Measurements from ENCODE around the gene CALD1.

The CALD1 gene

GRCh38 chr7:134789967-134790685, 10.7 kb downstream of the CALD1 start:
- DNase-seq = no peak

DNA sequence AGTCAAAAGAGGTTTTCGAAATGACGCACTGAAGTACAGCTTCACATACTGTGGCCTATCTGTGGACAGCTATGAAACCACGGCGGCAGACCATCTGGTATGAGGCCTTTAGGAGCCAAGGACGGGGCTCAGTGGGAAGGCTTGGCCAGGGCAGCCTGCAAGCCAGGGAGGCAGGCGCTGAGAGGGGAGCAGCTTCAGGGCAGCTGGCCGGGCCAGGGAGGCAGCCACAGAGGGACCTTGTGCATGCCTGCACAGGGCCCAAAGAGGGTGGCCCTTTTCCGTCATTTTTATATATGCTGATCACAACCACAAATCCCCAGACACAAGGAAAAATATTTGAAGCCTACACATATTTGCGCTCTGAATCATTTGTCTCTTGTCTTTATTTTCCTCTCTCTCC, 13.5 kb downstream of the CALD1 start:
- no peak for DNase-seq

DNA sequence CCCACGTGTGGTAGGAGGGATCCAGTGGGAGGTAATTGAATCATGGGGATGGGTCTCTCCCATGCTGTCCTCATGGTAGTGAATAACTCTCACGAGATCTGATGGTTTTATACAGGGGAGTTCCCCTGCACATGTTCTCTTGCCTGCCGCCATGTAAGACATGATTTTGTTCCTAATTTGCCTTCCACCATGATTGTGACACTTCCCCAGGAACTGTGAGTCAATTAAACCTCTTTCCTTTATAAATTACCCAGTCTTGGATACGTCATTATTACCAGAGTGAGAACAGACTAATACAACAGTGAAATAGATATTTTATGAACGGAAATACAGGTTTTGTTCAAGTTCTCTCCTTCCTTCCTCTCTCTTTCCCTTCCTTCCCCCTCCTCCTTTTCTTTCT, 15.8 kb downstream of the CALD1 start:
- DNase-seq = no peak

DNA sequence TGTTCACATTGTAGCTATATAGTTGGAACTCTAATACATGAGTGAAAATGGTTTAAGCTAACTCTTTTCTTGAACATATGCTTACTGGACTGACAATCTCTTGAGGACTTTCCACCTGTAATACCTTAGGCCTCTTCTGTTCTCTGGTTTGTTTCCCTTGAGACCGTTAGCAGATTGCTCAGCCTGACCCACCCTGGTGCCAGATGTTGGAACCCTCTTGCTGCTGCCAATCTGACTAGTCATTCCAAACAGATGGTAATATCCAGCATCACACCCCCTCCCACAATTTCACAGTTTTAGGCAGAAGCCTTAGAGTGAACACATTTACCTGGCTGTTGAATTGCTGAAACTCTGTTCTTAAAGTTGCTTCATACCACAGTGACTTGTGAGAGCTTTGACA, 18.7 kb downstream of the CALD1 start:
- no peak for DNase-seq

DNA sequence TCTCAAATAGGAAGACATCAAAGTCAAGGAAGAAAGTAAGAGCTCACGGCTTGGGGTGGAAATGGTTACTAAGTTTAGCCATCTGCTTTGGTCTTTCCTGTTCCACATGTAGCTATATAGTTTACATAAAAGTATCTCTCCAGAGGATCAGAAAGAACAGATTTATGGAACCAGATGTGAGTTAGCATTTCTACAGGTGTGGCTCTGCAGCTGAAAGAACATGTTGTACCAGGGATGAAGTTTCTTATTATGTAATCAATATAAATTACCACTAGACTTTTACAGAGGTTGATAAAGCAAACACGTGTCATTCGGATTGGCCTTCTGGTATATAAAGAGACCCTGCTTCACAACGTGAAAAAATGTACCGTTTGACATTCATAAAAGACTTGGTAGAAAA, 19.9 kb downstream of the CALD1 start:
- no peak for DNase-seq

GRCh38 chr7:134802762-134803161, 23.3 kb downstream of the CALD1 start:
- no peak for DNase-seq

- DNase-seq = no peak
These were observed 24.9 kb downstream of the CALD1 start for GRCh38 chr7:134804351-134804750.

- no peak for DNase-seq
These were observed 25.4 kb downstream of the CALD1 start for GRCh38 chr7:134804854-134805253.

DNA sequence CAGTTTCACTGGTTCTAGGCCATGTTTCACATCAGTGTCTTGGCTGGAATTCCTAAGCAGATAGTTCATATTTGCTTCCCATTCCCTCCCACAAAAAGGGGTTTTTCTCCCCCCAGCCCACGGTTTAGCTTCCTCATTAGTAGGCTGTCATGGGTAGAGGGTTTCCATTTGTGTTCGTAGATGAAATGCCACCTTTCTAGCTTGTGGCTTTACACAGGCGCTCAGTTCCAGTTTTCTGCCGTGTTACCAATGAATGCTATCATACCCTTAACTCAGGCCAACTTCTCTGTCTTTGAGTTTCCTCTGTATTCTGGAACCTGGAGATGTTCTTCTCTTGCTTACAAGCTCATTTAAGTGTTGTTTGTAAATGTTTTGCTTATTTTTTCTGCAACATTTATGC, 26.8 kb downstream of the CALD1 start:
- DNase-seq = no peak

DNA sequence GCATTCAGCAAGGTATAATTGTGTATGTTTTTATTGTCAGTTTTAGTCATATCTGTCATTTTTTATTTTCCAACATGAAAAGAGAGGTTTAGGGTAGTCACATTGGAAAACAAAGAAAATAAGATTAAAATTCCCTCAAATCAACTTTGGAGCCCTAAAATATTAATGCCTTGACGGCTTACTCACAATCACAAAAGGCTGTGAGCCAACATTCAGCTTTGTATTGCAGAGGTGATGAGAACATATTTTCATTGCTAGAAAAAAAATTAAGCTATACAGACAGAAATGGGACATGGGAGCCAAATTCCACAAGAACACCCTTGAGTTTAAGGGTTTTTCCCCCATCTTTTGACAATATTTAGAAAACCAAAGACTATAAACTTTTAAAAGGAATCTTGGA, 30.2 kb downstream of the CALD1 start:
- no peak for DNase-seq

DNA sequence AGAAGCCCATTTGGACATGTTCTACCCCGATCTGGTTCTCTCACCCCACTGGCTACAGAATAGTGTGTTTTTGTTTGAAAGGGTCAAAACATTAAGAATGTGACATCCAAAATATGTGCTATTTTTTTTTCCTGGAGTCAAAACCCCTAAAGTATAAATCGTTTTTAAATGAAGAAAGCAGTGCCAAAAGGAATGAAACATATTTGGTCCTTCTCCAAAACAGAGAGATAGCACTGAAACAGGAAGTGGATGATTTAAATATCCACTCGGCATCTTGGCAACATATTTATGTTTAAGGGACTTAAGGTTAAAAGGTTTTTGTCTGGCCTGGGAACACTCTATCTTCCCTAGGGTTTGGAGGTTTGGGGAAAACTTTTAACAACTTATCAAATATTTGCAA, 32.3 kb downstream of the CALD1 start:
- DNase-seq = peak; percentile 10

DNA sequence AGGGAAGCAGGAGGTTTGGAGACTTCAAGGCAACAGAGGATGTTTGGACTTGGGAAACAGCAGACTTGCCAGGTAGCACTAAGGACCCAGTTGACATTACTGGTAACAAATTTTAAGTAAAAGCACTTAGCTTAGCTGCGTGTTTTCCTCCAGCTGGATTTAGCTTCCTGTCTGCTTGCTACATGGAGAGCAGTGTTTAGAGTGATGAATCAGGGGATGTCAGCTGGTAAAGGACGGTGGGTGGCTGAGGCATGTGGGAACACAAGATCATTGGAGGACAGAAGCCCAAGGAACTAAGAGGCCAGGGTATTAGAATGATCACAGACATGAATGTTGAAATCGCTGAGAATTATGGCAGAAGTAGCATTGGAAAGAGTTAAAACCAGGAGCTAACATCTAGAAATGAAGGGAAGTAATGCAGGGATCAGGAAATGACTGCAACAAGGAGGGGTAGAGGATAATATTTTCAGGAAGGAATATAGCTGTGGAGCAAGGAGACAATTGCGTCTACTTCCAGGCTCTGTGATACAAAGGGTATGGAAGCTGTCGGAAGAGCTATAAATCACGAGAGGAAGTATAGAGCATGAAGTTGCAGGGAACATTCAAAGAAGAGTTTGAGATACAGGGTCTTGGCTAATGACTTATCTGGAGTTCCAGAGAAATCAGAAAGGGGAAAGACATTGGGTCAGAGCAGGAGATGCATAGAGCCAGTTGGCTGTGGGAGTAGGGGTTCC, 34.4 kb downstream of the CALD1 start:
- no peak for DNase-seq

DNA sequence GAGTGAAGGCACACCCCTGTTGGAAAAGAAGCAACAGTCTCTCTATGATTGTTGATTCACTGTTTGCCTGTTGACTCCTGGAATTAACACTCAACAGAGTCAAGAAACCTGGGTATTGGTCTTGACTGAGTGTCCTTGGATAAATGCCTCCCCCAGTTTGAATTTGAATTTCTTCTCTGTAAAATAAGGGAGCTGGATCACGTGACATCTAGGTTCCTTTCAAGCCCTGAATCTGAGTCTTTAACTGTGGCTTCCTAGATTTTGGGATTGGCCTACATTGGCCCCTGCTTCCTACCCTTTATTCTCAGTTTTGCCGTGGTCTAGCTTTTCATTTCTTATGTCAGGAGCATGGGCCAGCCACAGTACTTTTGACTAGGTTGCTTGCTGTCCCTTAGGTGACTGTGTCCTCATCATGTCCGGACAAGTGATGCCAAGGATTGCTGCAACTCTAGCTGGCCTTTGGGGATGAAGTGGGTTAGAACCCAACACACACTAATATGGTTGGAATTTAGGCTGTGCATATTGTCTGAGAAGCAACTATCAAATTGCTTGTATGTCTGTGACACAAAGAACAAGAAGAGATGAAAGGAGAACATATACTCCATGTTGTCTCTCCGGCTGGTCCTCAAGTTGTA, 35.4 kb downstream of the CALD1 start:
- DNase-seq = no peak

DNA sequence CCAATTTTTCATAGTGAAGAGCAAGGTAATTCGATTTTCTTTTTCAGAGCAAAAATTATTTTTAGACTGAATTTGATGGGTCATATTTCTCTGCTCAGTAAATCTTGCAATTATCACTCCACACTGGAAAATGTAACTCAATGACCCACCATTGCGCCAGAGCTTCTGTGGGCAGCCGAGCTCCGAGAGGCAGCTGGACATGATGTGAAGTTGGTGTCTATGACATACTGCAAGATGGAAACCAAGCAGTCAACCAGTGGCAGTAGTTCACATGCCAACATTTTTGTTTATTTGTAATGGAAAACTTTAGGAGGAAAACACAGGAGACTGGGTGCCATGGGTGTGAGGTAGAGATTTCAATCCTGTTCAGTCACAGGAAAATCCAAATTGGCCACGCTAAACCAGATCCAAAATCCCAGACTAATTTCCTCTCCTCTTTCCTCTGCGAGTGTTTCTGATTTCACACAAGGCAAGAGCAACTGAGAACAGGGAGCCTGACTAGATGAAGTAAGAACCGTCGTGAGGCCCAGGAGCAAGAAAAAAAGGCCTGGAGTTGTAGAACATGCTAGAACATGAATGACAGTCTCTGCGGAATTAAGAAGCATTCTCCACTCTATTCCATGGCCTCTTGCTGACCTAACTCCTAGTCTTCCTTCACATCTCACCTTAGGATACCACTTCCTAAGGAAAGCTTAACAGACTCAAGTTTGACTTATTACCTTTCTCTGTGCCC, 39.3 kb downstream of the CALD1 start:
- no peak for DNase-seq

- DNase-seq = no peak
These were observed 40.0 kb downstream of the CALD1 start for GRCh38 chr7:134819401-134819800.

GRCh38 chr7:134820295-134820694, 40.9 kb downstream of the CALD1 start:
- DNase-seq = no peak

DNA sequence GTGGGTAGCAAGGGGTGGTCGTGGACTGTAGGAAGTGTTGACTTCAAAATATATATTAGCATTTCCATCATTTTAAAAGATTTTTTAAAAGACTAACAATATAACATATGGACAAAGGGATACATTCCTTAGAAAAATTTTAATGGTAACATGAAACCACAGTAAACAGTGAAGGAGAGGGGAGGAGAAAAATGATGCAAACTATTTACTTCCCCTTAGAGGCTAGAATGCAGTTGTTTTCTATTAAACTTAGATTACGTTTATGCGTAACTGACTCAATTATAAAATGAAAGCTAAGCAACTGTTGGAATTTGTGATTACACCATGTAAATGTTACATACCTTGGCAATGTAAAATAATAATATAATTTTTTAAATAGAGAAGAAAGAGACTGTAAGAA, 41.3 kb downstream of the CALD1 start:
- no peak for DNase-seq

GRCh38 chr7:134823400-134823799, 44.0 kb downstream of the CALD1 start:
- DNase-seq = peak; percentile 44

GRCh38 chr7:134825666-134826065, 46.2 kb downstream of the CALD1 start:
- no peak for DNase-seq

GRCh38 chr7:134826105-134826504, 46.7 kb downstream of the CALD1 start:
- no peak for DNase-seq

DNA sequence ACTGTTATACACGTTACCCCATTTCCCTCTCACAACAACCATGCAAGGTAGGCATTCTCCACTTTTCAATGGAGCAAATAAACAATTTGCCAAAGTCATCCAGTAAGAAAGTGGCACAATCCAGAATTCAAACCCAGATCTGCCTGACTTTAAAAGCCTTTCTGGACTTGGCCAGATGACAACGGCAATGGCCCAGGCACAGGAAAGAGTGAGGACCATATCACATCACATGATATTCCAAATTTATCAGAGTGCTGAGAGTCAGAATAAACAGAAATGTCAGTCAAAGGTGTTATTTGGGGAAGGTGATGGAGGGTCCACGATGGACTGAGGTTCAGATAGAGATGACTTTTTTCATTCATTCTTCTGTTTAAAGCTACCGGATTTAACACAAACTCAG, 48.0 kb downstream of the CALD1 start:
- no peak for DNase-seq

DNA sequence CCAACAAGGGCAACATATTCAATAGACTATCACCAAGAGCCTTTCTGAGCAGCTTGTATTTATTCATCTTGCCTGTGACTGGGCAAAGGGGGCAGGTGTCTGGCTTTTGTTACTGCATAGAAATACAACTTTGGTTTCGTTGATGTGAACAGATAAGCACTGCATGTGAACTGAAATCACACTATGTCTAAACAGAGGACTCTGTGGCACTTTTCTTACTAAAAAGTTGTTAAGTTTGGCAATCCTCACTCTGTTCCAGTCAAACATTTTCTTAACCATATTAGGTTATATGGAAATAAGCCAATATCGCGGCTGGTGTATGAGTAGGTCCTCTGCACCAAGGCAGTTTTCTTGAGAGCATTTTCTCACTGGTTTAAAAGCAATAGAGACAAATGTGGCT, 48.5 kb downstream of the CALD1 start:
- DNase-seq = no peak

DNA sequence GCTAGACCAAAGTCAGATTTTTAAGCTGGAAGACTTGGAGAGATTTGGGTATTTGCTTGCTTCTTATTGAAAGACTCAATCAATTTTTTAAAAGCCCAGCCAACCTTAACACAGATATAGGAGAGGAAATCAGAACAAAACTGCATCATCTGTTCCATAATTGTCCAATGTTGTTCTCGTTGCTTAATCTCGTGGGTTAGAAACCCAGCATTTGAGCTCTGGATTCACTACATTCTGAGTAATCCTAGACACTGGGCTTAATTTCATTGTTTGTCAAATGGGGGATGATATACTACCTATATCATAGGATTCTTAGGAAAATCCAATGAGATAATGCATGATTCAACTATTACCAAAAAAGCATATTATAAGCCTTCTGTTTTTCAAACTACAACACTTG, 48.9 kb downstream of the CALD1 start:
- DNase-seq = no peak
